IPS-20b (cell line): ENCODE measurements around the gene CHST8.
"Not testable (repeated sequence)": the region's sequence is repeated elsewhere in the genome, so short reads cannot be mapped to it uniquely, and the experiment has no call there.

ENCODE experiments used
- H3K27ac ChIP-seq: one replicate; pipeline ENCODE4 v1.5.1; 2013; ENCODE audit warnings: low read length
- H3K27me3 ChIP-seq: 2 replicates; pipeline ENCODE4 v1.6.1; 2013; ENCODE audit warnings: mild to moderate bottlenecking, low read length, inconsistent platforms; ENCODE audit not compliant: insufficient read depth
- H3K36me3 ChIP-seq: 2 replicates; pipeline ENCODE4 v1.6.1; 2013; ENCODE audit warnings: low read depth, mild to moderate bottlenecking, inconsistent platforms, low read length, moderate library complexity; ENCODE audit not compliant: insufficient read depth
- H3K4me1 ChIP-seq: 2 replicates; pipeline ENCODE4 v1.6.1; 2013; ENCODE audit warnings: mild to moderate bottlenecking, control low read depth, inconsistent platforms, low read length, moderate library complexity; ENCODE audit not compliant: insufficient read depth
- H3K4me3 ChIP-seq: 2 replicates; pipeline ENCODE4 v1.5.1; 2013; ENCODE audit warnings: mild to moderate bottlenecking, low read length, inconsistent platforms
- H3K9ac ChIP-seq: 2 replicates; pipeline ENCODE4 v1.6.1; 2013; ENCODE audit warnings: low read depth, mild to moderate bottlenecking, inconsistent platforms, low read length, moderate library complexity
- H3K9me3 ChIP-seq: 2 replicates; pipeline ENCODE4 v1.6.1; 2013; ENCODE audit warnings: mild to moderate bottlenecking, low read depth, low read length, inconsistent platforms; ENCODE audit not compliant: insufficient read depth

The CHST8 gene

DNA sequence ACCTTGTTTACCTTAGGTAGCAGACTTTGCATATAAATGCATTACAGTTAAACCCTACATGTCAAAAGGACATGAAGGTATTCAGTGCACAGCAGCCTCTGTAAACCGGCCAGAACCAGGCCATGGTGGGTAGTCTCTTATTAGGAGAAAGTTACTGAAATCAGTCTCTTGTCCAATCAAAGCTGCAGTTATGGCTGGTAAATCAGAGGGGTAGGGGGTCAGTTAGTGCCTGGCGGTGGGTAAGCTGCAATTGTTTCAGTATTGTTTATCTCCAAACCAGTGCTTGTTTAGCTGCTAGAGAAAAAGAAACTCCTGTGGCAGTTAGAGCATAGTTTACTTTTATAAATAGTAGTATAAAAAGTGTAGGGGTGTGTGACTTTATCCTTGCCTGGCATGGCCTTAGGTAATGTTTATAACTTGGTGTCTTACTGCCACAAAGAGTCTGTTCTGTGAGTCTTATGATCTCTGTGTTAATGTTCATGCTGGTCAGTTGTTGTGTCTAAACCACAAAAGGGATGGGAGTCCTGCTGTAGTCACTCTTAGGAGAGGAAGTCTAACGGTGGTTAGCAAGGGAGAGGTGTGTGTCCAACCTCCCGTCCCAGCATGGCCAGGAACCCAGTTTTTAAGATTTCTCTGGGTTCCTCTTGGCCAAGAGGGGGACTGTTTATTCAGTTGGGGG is 28.0 kb downstream of the CHST8 start:
- Histone ChIP-seq H3K36me3 (no peaks in the 10 kb centered on the region), H3K27ac (no peak overlapping the region), H3K4me3 (no peak overlapping the region), H3K27me3 (no peaks in the 10 kb centered on the region), H3K4me1 (peaks cover 10% of the 10 kb centered on the region; the same call in 1 of the 2 replicates), H3K9ac (no peak overlapping the region; the same call in 1 of the 2 replicates), H3K9me3 (no peaks in the 10 kb centered on the region)

DNA sequence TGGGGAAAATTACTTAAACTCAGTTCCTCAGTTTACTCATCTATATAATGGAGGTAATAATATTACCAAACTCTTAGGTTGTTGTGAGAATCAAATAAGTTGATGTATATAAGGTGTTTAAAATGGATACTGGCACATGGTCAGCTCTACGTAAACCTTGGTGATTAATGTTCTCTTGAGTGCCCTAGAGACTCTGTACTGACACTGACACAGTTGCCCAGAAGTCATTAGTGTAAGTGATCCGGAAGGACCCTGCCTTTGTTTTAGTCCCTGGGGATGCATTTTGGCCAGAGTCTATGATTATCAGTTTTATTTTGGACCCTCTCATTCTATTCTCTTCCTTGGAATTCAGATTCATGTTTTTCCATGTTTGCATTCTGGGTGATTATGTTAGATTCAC is 31.9 kb downstream of the CHST8 start:
- H3K4me3 ChIP-seq, result no peak overlapping the region

DNA sequence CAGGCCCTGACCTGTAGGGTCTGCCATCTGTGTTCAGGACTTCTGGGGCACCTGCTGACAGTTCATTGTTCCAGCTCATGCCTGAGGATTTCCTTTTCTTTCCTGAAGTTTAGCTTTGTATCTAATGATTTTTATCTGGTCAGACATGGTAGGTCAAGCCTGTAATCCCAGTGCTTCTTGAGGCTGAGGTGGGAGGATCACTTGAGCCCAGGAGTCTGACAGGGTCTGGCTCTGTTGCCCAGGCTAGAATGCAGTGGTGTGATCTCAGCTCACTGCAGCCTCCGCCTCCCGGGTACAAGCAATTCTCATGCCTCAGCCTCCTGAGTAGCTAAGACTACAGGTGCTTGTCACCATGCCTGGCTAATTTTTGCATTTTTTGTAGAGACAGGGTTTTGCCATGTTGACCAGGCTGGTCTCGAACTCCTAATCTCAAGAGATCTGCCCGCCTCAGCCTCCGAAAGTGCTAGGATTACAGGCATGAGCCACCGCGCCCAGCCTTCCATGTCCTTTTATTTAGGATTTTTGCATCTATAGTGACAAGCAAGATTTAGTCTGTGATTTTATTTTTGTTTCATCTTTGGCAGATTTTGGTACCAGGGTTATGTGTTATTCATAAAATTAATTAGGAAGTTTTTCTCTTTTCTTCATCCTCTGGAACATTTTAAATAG is 33.2 kb downstream of the CHST8 start:
- Histone ChIP-seq H3K27me3 (no peaks in the 10 kb centered on the region), H3K4me1 (peaks cover under 1% of the 10 kb centered on the region; the same call in 1 of the 2 replicates), H3K27ac (no peak overlapping the region), H3K36me3 (no peaks in the 10 kb centered on the region), H3K4me3 (no peak overlapping the region), H3K9ac (no peak overlapping the region), H3K9me3 (no peaks in the 10 kb centered on the region)

More for the DNA sequence above, 31.9 kb downstream of the CHST8 start:
- Histone ChIP-seq H3K27me3 (no peaks in the 10 kb centered on the region), H3K9ac (no peak overlapping the region), H3K9me3 (no peaks in the 10 kb centered on the region), H3K4me1 (peaks cover 10% of the 10 kb centered on the region; the same call in 1 of the 2 replicates), H3K36me3 (no peaks in the 10 kb centered on the region), H3K27ac (no peak overlapping the region)

DNA sequence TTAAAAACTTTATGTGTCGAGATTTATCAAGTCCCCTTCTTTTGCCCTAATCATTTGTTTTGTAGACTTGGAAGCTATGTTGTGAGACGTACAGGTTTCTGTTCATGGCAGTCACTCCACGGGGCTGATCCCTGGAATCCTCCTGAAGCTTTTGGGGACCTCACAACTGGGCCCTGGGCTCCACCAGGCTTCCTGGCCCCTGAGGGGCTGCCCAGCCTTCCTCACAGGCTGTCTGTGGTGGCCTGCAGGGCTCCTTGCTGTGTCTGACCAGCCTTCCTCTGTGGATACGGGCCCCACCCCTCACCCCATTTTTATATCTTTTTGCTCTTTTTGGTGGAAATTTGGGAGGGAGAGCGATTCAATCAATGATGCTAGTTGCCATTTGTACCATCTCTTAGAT is 38.1 kb downstream of the CHST8 start:
- no peak overlapping the region for H3K4me3 ChIP-seq

DNA sequence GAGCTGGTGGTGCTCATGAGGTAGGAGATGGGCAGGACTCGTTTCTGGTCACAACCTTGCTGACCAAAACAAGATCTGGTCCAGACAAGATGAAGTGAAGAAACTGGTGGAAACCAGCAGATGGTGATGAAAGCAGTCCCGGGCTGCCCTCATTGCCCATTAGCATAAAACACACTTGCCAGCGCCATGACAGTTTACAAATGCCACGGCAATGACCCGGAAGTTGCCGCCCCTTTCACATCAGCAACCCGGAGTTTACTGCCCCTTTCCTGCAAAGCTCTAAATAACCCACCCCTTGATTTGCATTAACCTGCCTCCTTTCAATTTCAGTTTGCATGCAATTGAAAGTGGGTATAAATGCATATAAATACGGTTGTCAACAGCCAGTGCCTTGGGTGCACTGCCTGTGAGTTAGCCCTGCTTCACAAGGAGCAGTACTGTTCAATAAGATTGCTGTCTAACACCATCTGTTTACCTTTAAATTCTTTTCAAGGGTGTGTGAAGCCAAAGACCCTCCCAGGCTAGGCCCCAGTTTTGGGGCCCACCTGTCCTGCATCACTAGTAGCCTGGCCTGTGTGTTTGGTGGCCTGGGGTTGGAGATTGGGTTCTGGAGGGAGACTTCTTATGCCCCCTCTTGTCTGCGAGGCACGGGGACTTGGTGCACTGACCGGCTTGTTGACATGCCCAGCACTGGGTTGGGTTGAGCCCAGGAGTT is 38.8 kb downstream of the CHST8 start:
- no peak overlapping the region for H3K4me3 ChIP-seq
- H3K27me3 ChIP-seq, result no peaks in the 10 kb centered on the region
- no peak overlapping the region for H3K27ac ChIP-seq

More for the DNA sequence above, 38.1 kb downstream of the CHST8 start:
- Histone ChIP-seq H3K27ac (no peak overlapping the region), H3K36me3 (no peaks in the 10 kb centered on the region), H3K9me3 (no peaks in the 10 kb centered on the region), H3K27me3 (no peaks in the 10 kb centered on the region), H3K9ac (no peak overlapping the region), H3K4me1 (no peaks in the 10 kb centered on the region; the same call in 1 of the 2 replicates)

DNA sequence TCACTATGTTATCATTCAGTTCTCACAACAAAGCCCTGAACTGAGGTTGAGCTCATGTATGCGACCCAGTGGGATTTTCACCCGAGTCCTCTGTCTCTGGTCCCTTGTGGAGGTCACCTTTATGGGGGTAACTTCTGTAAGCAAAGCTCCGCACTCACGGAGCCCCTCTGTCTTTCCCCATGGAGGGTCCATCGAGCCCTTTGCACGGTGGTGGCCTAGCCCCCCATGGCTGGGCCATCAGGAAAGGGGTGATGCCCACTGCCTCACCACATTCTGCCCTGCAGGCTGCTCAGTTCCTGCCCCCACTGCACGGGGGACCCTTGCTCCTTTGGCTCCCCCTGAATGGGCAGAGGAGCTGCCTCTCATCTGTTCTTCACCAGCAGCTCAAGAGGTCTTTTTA is 39.6 kb downstream of the CHST8 start:
- no peaks in the 10 kb centered on the region for H3K27me3 ChIP-seq
- no peak overlapping the region for H3K4me3 ChIP-seq
- no peak overlapping the region for H3K9ac ChIP-seq
- H3K9me3 ChIP-seq, result no peaks in the 10 kb centered on the region
- no peaks in the 10 kb centered on the region for H3K36me3 ChIP-seq
- no peaks in the 10 kb centered on the region; the same call in 1 of the 2 replicates for H3K4me1 ChIP-seq
- no peak overlapping the region for H3K27ac ChIP-seq

More for the DNA sequence above, 38.8 kb downstream of the CHST8 start:
- H3K36me3 ChIP-seq, result no peaks in the 10 kb centered on the region
- no peaks in the 10 kb centered on the region; the same call in 1 of the 2 replicates for H3K4me1 ChIP-seq
- no peaks in the 10 kb centered on the region for H3K9me3 ChIP-seq
- no peak overlapping the region for H3K9ac ChIP-seq

DNA sequence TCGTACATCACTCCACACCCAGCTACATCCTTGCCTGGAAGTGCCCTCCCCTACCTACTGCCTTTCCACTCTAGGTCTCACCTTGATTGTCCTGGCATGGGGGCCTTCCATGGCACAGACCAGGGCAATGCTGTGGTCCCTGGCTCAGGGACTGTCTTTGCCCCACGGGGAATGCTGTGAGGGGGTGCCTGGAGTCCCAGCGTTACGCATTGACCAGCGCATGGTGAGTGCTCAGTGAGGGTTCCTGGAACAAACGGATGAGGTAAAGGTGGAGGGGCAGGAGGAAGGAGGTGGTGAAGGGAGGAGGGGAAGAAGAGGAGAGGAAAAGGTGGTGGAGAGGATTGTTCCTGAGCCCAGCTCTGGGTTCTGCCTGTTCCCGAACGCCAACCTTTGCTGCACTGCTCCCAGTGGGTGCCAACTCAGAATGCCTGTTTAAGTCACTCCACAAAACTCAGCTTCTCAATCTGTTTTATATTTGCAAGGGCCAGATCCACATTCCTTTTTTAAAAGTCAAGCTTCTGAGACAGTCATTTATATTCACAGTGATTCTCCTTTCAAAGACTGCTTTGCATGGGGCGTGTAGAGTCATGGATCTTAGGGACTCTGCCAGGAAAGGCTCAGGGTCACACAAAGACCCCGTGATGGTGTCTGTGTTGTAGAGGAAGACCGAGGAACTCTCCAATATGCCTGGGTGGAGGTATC is 40.8 kb downstream of the CHST8 start:
- H3K4me3 ChIP-seq, result no peak overlapping the region
- H3K27ac ChIP-seq, result no peak overlapping the region
- no peaks in the 10 kb centered on the region for H3K9me3 ChIP-seq
- no peaks in the 10 kb centered on the region for H3K36me3 ChIP-seq
- H3K9ac ChIP-seq, result no peak overlapping the region
- H3K4me1 ChIP-seq, result no peaks in the 10 kb centered on the region; the same call in 1 of the 2 replicates
- no peaks in the 10 kb centered on the region for H3K27me3 ChIP-seq

DNA sequence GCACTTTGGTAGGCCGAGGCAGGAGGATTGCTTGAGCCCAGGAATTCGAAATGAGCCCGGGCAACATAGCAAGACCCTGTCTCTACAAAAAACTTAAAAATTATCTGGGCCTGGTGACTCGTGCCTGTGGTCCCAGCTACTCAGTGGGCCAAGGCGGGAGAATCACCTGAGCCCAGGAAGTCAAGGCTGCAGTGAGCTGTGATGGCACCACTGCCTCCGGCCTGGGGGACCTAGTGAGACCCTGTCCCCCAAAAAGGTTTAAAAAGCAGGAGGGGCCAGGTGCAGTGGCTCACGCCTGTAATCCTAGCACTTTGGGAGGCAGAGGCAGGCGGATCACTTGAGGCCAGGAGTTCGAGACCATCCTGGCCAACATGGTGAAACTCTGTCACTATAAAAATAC is 41.6 kb downstream of the CHST8 start:
- H3K27ac ChIP-seq, H3K9ac ChIP-seq, H3K36me3 ChIP-seq, H3K27me3 ChIP-seq, H3K4me1 ChIP-seq, H3K9me3 ChIP-seq, H3K4me3 ChIP-seq: not testable (repeated sequence)

DNA sequence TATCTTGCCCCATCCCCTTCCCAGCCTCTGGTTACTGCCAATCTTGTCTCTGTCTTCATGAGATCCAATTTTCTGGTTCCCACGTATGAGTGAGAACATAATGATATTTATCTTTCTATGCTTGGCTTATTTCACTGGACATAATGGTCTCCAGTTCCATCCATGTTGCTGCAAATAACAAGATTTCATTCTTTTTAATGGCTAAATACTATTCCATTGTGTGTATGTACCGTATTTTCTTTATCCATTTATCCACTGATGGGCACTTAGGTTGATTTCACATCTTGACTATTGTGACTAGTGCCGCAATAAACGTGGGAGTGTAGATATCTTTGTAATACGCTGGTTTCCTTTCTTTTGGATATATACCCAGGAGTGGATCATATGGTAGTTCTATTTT is 43.0 kb downstream of the CHST8 start:
- Histone ChIP-seq H3K9ac (no peak overlapping the region), H3K27ac (no peak overlapping the region), H3K4me1 (no peaks in the 10 kb centered on the region; the same call in 1 of the 2 replicates), H3K27me3 (no peaks in the 10 kb centered on the region), H3K9me3 (no peaks in the 10 kb centered on the region), H3K36me3 (no peaks in the 10 kb centered on the region), H3K4me3 (no peak overlapping the region)

DNA sequence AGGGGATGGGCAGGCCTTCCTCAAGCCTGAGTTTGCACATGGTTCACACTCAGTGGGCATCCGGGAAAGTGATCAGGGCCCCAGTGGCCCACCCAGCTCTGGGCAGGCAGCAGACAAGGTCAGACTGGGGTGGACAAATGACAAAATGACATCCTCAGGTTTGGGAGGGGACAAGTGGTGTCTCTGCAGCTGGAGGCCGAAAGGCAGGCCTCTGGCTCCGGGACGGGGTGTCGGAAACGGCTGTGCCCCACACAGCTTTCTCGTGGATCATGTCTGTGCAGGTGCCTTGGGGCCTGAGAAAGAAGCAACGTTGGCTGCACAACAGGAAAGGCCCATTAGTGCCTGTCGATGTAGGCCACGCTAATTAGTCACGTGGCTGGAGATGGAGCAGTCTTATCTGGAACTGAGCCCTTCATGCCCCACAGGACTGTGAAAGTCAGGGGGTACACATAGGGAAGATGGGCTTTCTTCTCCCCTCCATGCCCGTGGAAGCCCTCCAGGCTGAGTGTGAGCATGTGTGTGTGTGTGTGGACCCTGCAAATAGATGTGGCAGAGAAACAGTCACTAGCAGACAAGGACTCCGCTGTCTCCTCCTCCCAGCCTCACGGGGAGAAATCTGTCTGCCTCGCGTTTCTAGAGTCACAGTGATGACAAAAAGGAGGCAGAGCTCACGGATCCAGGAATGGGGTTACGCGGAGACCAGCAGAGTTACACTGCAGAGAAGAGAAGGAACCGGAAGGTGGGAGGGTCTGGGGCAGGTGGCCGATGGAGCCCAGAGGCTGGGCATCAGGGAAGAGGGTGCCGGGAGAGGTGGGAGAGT is 44.2 kb downstream of the CHST8 start:
- H3K27ac ChIP-seq, result no peak overlapping the region
- H3K4me3 ChIP-seq, result no peak overlapping the region
- no peaks in the 10 kb centered on the region for H3K36me3 ChIP-seq
- H3K9me3 ChIP-seq, result no peaks in the 10 kb centered on the region
- no peaks in the 10 kb centered on the region for H3K4me1 ChIP-seq
- no peak overlapping the region for H3K9ac ChIP-seq
- no peaks in the 10 kb centered on the region for H3K27me3 ChIP-seq
